Measurements from ENCODE around the gene MMP28. TPM values are rescaled to one million over a fixed set of nuclear protein-coding genes. Genes with fewer than 3 reads are reported as not detected.

MMP28 gene
- total RNA-seq, 2 experiments from 2014 or later: not detected

GRCh38 chr17:35797918-35798317 lies 2.5 kb upstream of the MMP28 start:
- H3K4me3 Mint-ChIP-seq: no peak overlapping the region
- H3K27ac Mint-ChIP-seq: no peak overlapping the region
- ChIA-PET CTCF (interaction anchor here (4.8 kb wide), 1 partner anchor 34 kb away, joined by 58 read pairs; no protein-coding TSS in a partner anchor), POLR2A (no interaction called here)
- no peaks in the 10 kb centered on the region for H3K36me3 Mint-ChIP-seq (ENCODE audit: low read depth)
- peaks cover 34% of the 10 kb centered on the region for H3K4me1 Mint-ChIP-seq (ENCODE audit: low read depth)
- DNase-seq (no peak), ATAC-seq (no peak)
- H3K27me3 Mint-ChIP-seq (ENCODE audit: low read depth): peaks cover 45% of the 10 kb centered on the region
- H3K9me3 Mint-ChIP-seq (ENCODE audit: insufficient read depth): no peaks in the 10 kb centered on the region

DNA sequence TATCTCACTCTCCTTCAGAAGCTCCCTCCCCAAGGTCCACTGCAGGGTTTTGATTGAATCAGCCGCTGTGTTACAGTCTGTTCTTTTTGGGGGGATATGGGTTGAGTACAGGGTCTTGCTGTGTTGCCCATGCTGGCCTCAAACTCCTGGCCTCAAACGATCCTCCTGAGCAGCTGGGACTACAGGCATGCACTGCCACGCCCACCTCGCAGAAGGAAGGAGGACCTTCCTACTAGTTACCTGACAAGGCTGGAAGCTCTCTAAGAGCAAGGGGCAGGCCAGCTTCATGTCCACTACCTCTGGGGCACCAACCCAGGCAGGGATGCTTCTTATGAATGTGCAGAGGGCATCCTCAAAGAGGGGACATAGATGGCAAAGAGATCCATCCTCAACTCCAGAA lies 1.9 kb upstream of the MMP28 start:
- H3K27me3 Mint-ChIP-seq (ENCODE audit: low read depth): peaks cover 49% of the 10 kb centered on the region
- H3K4me3 Mint-ChIP-seq: no peak overlapping the region
- ATAC-seq: no peak

GRCh38 chr17:35796942-35797341 lies 1.5 kb upstream of the MMP28 start:
- Mint-ChIP-seq H3K4me1 (ENCODE audit: low read depth) (peaks cover 32% of the 10 kb centered on the region), H3K9me3 (ENCODE audit: insufficient read depth) (no peaks in the 10 kb centered on the region), H3K36me3 (ENCODE audit: low read depth) (no peaks in the 10 kb centered on the region), H3K27me3 (ENCODE audit: low read depth) (peaks cover 53% of the 10 kb centered on the region), H3K4me3 (no peak overlapping the region), H3K27ac (no peak overlapping the region)
- DNase-seq (no peak), ATAC-seq (no peak)
- ChIA-PET CTCF (interaction anchor here (1.0 to 5.7 kb wide), 6 partner anchors 8 to 33 kb away, joined by 3 to 64 read pairs (median 7); partner anchors contain the start of gene TAF15), POLR2A (interaction anchor here (0.6 to 1.2 kb wide), 3 partner anchors 8 to 27 kb away, joined by 3 to 8 read pairs (median 4); partner anchors contain the start of gene TAF15)

More for the DNA sequence above, 1.9 kb upstream of the MMP28 start:
- H3K9me3 Mint-ChIP-seq (ENCODE audit: insufficient read depth): no peaks in the 10 kb centered on the region
- no peak for DNase-seq
- no peak overlapping the region for H3K27ac Mint-ChIP-seq
- ChIA-PET CTCF (interaction anchor here (1.0 to 5.7 kb wide), 4 partner anchors 8 to 33 kb away, joined by 3 to 64 read pairs (median 18); partner anchors contain the start of gene TAF15), POLR2A (interaction anchor here (1.2 kb wide), 1 partner anchor 11 kb away, joined by 8 read pairs; the partner anchor contains the start of gene TAF15)
- H3K4me1 Mint-ChIP-seq (ENCODE audit: low read depth): peaks cover 34% of the 10 kb centered on the region
- H3K36me3 Mint-ChIP-seq (ENCODE audit: low read depth): no peaks in the 10 kb centered on the region

DNA sequence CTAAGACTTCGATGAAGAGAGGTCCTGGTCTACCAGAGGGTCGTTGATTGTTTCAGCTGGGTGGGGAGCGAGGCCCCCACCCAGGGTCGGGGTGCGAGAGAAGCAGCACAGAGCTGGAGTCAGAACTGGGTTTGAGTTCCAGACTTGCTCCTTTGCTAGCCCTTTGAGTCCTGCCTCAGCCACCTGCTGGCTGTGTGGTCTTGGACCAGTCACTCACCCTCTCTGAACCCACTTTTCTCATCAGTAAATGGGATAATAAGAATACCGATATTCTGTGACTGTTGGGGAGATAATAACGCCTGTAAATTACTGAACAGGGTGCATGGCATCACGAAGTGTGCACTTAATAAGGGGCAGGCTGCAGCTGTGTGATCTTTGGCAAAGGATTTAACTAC lies 427 bp upstream of the MMP28 start:
- no peaks in the 10 kb centered on the region for H3K9me3 Mint-ChIP-seq (ENCODE audit: insufficient read depth)
- peak overlapping the region; percentile 75 for H3K4me3 Mint-ChIP-seq
- no peak overlapping the region for H3K27ac Mint-ChIP-seq
- peaks cover 53% of the 10 kb centered on the region for H3K27me3 Mint-ChIP-seq (ENCODE audit: low read depth)
- ChIA-PET CTCF (interaction anchor here (1.2 to 5.7 kb wide), 6 partner anchors 9 to 183 kb away, joined by 4 to 64 read pairs (median 7); partner anchors contain the start of gene TAF15), POLR2A (interaction anchor here (1.0 kb wide), 1 partner anchor 13 kb away, joined by 5 read pairs; the partner anchor contains the start of gene TAF15)
- peaks cover 21% of the 10 kb centered on the region for H3K4me1 Mint-ChIP-seq (ENCODE audit: low read depth)
- ATAC-seq (no peak), DNase-seq (no peak)
- no peaks in the 10 kb centered on the region for H3K36me3 Mint-ChIP-seq (ENCODE audit: low read depth)

GRCh38 chr17:35793257-35793656 lies 2.2 kb downstream of the MMP28 start:
- H3K9me3 Mint-ChIP-seq (ENCODE audit: insufficient read depth): no peaks in the 10 kb centered on the region
- H3K4me3 Mint-ChIP-seq: no peak overlapping the region
- CTCF ChIA-PET: interaction anchor here (1.4 to 5.7 kb wide), 4 partner anchors 11 to 29 kb away, joined by 4 to 64 read pairs (median 20); partner anchors contain the start of gene TAF15
- DNase-seq (no peak), ATAC-seq (no peak)
- peaks cover 54% of the 10 kb centered on the region for H3K27me3 Mint-ChIP-seq (ENCODE audit: low read depth)
- peaks cover 22% of the 10 kb centered on the region for H3K4me1 Mint-ChIP-seq (ENCODE audit: low read depth)
- H3K36me3 Mint-ChIP-seq (ENCODE audit: low read depth): no peaks in the 10 kb centered on the region
- POLR2A ChIA-PET: interaction anchor here (1.5 kb wide), 1 partner anchor 15 kb away, joined by 5 read pairs; no protein-coding TSS in a partner anchor
- no peak overlapping the region for H3K27ac Mint-ChIP-seq

DNA sequence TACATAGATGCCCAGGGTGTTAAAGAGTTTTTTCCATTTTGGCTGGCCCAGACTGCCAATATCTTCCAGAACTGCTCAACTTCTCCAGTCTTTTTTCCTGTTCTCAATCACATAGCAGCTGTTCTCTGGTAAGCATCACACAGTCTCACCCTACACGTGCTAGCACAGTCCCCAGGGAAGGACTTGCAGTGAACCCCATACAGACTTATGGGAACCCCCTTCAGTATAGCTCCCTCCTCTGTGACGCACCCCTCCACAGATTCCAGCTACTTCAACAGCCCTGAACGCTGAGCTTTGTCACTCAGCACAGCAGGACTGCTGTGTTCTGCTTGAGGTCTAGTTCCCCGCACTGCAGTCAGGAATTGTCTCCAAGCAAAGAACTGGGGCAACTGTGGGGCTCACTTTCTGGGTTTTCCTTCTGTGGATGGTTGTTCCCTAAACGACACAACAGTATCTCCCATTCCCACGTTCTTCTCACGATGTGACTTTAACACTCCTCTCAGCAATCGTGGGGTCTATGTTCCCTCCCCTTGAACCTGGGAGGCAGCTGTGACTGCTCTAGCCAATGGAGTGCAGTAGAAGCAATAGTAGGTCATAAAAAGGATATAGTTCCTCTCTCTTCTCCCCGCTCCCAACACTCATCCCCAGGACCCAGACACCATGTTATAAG lies 3.6 kb downstream of the MMP28 start:
- Mint-ChIP-seq H3K9me3 (ENCODE audit: insufficient read depth) (no peaks in the 10 kb centered on the region), H3K27me3 (ENCODE audit: low read depth) (peaks cover 44% of the 10 kb centered on the region), H3K4me1 (ENCODE audit: low read depth) (peaks cover 22% of the 10 kb centered on the region), H3K4me3 (no peak overlapping the region), H3K36me3 (ENCODE audit: low read depth) (no peaks in the 10 kb centered on the region), H3K27ac (no peak overlapping the region)
- ATAC-seq (no peak), DNase-seq (no peak)
- CTCF ChIA-PET: interaction anchor here (1.4 to 5.7 kb wide), 4 partner anchors 9 to 28 kb away, joined by 4 to 64 read pairs (median 10); partner anchors contain the start of gene TAF15
- POLR2A ChIA-PET: no interaction called here

GRCh38 chr17:35790841-35791240 lies 4.6 kb downstream of the MMP28 start:
- DNase-seq (no peak), ATAC-seq (no peak)
- POLR2A ChIA-PET: no interaction called here
- H3K27me3 Mint-ChIP-seq (ENCODE audit: low read depth): peaks cover 37% of the 10 kb centered on the region
- peaks cover 17% of the 10 kb centered on the region for H3K4me1 Mint-ChIP-seq (ENCODE audit: low read depth)
- H3K9me3 Mint-ChIP-seq (ENCODE audit: insufficient read depth): no peaks in the 10 kb centered on the region
- no peak overlapping the region for H3K27ac Mint-ChIP-seq
- CTCF ChIA-PET: interaction anchor here (1.9 kb wide), 1 partner anchor 18 kb away, joined by 8 read pairs; the partner anchor contains the start of gene TAF15
- no peak overlapping the region for H3K4me3 Mint-ChIP-seq
- H3K36me3 Mint-ChIP-seq (ENCODE audit: low read depth): no peaks in the 10 kb centered on the region

- CTCF ChIA-PET: interaction anchor here (0.7 to 6.6 kb wide), 5 partner anchors 11 to 42 kb away, joined by 3 to 56 read pairs (median 5); no protein-coding TSS in a partner anchor
- H3K9me3 Mint-ChIP-seq (ENCODE audit: insufficient read depth): no peaks in the 10 kb centered on the region
- no peak overlapping the region for H3K4me3 Mint-ChIP-seq
- no peaks in the 10 kb centered on the region for H3K36me3 Mint-ChIP-seq (ENCODE audit: low read depth)
- H3K4me1 Mint-ChIP-seq (ENCODE audit: low read depth): peaks cover 7% of the 10 kb centered on the region
- POLR2A ChIA-PET: no interaction called here
- no peak overlapping the region for H3K27ac Mint-ChIP-seq
- no peak for ATAC-seq
- H3K27me3 Mint-ChIP-seq (ENCODE audit: low read depth): peaks cover 24% of the 10 kb centered on the region
- no peak for DNase-seq
Observed at GRCh38 chr17:35788477-35789368, 6.7 kb downstream of the MMP28 start.

DNA sequence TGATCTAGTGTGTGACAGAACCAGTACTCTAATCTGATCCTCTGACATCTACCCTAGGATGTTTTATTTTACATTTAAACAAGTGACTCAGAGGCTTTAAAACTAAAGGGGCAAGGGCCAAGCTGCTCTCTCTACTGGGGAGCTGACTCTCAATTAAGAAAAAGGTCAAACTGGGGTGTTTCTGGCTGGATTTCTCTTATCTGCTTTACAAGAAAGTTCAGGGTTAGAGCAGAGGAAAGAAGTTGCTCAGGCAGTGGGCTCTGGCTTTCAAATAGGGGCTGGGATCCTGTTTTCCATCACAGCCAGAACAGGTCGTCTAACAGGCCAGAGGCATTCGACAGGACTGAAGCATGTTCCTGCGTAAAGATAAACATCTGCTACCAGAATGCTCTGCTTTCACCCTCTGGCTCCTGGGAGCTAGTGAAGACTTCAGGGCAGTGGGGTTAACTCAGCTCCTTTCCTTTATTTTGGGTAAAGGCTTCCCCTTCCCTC lies 8.5 kb downstream of the MMP28 start:
- ATAC-seq (no peak), DNase-seq (no peak)
- no peaks in the 10 kb centered on the region for H3K36me3 Mint-ChIP-seq (ENCODE audit: low read depth)
- H3K4me3 Mint-ChIP-seq: no peak overlapping the region
- no peak overlapping the region for H3K27ac Mint-ChIP-seq
- ChIA-PET POLR2A (interaction anchor here (0.6 kb wide), 1 partner anchor 108 kb away, joined by 6 read pairs; no protein-coding TSS in a partner anchor), CTCF (interaction anchor here (6.6 kb wide), 1 partner anchor 23 kb away, joined by 56 read pairs; no protein-coding TSS in a partner anchor)
- no peaks in the 10 kb centered on the region for H3K9me3 Mint-ChIP-seq (ENCODE audit: insufficient read depth)
- H3K4me1 Mint-ChIP-seq (ENCODE audit: low read depth): peaks cover 7% of the 10 kb centered on the region
- H3K27me3 Mint-ChIP-seq (ENCODE audit: low read depth): peaks cover 13% of the 10 kb centered on the region

- H3K9me3 Mint-ChIP-seq (ENCODE audit: insufficient read depth): no peaks in the 10 kb centered on the region
- no peaks in the 10 kb centered on the region for H3K36me3 Mint-ChIP-seq (ENCODE audit: low read depth)
- no peak overlapping the region for H3K27ac Mint-ChIP-seq
- ChIA-PET POLR2A (interaction anchor here (1.5 to 2.6 kb wide), 2 partner anchors 20 to 24 kb away, joined by 3 to 10 read pairs; partner anchors contain the start of gene TAF15), CTCF (interaction anchor here (1.0 to 6.6 kb wide), 5 partner anchors 11 to 172 kb away, joined by 3 to 56 read pairs (median 4); no protein-coding TSS in a partner anchor)
- no peak for ATAC-seq
- peaks cover 16% of the 10 kb centered on the region for H3K27me3 Mint-ChIP-seq (ENCODE audit: low read depth)
- peaks cover 7% of the 10 kb centered on the region for H3K4me1 Mint-ChIP-seq (ENCODE audit: low read depth)
- no peak for DNase-seq
- H3K4me3 Mint-ChIP-seq: no peak overlapping the region
Observed at GRCh38 chr17:35784895-35785294, 10.5 kb downstream of the MMP28 start.

- no peak for ATAC-seq
- ChIA-PET POLR2A (interaction anchor here (1.1 kb wide), 1 partner anchor 28 kb away, joined by 4 read pairs; the partner anchor contains the start of gene TAF15), CTCF (interaction anchor here (1.0 to 4.3 kb wide), 4 partner anchors 12 to 29 kb away, joined by 3 to 34 read pairs (median 4); partner anchors contain the start of gene TAF15)
- no peaks in the 10 kb centered on the region for H3K36me3 Mint-ChIP-seq (ENCODE audit: low read depth)
- H3K9me3 Mint-ChIP-seq (ENCODE audit: insufficient read depth): no peaks in the 10 kb centered on the region
- no peak overlapping the region for H3K4me3 Mint-ChIP-seq
- no peak overlapping the region for H3K27ac Mint-ChIP-seq
- H3K4me1 Mint-ChIP-seq (ENCODE audit: low read depth): no peaks in the 10 kb centered on the region
- no peak for DNase-seq
- peaks cover 13% of the 10 kb centered on the region for H3K27me3 Mint-ChIP-seq (ENCODE audit: low read depth)
Observed at GRCh38 chr17:35780950-35781349, 14.5 kb downstream of the MMP28 start.

Measured in activated CD8-positive, alpha-beta T cell treated with anti-CD3 and anti-CD28 coated beads, Interleukin-2, amount 10 ng/mL, durations not matched to agents 7 days and 5 days (primary cell).